HG02852 (cell line): ENCODE measurements around the gene SLC12A6.
"Not testable (repeated sequence)": the region's sequence is repeated elsewhere in the genome, so short reads cannot be mapped to it uniquely, and the experiment has no call there.

Experiments
- ATAC-seq: cut with Tn5 transposase; IDR thresholded peaks from one replicate; pipeline ENCODE4 v1.9.1; 2021; ENCODE audit warnings: mild to moderate bottlenecking, moderate library complexity; ENCODE audit not compliant: unreplicated experiment

SLC12A6 gene

GRCh38 chr15:34209421-34210282 is 127.9 kb downstream of the SLC12A6 start, which contains the start of gene KATNBL1:
TSS of gene KATNBL1 (minus strand) at chr15:34210096. CDS start at chr15:34163676, 46,420 bp downstream.
- peak; percentile 82 for ATAC-seq

- ATAC-seq, result no peak
Observed at GRCh38 chr15:34206011-34206410, 131.6 kb downstream of the SLC12A6 start.

- ATAC-seq, result no peak
Observed at GRCh38 chr15:34203936-34204335, 133.6 kb downstream of the SLC12A6 start.

- no peak for ATAC-seq
Observed at GRCh38 chr15:34203305-34203704, 134.3 kb downstream of the SLC12A6 start.

GRCh38 chr15:34193272-34193671 is 144.3 kb downstream of the SLC12A6 start:
- not testable (repeated sequence) for ATAC-seq

- ATAC-seq, result no peak
Observed at GRCh38 chr15:34188711-34189110, 148.9 kb downstream of the SLC12A6 start.

GRCh38 chr15:34185666-34186065 is 151.9 kb downstream of the SLC12A6 start:
- ATAC-seq, result no peak

- ATAC-seq, result no peak
Observed at GRCh38 chr15:34182942-34183341, 154.6 kb downstream of the SLC12A6 start.
